H1 (cell line): ENCODE data around the gene MRPL27. TPM values are rescaled to one million over a fixed set of nuclear protein-coding genes. Genes with fewer than 3 reads are reported as not detected.

Source experiments
- GTF2F1 ChIP-seq: IDR thresholded peaks from 2 replicates; pipeline ENCODE4 v1.6.1; 2012; ENCODE audit warnings: low read depth, low read length, improper control_type of control experiment, borderline replicate concordance
- NRF1 ChIP-seq: IDR thresholded peaks from 2 replicates; pipeline ENCODE4 v1.6.1; 2011; ENCODE audit warnings: mild to moderate bottlenecking, low read depth, low read length, improper control_type of control experiment
- POU5F1 ChIP-seq: IDR thresholded peaks from 2 replicates; pipeline ENCODE4 v1.6.1; 2011; ENCODE audit warnings: low read depth, mild to moderate bottlenecking, low read length, moderate library complexity
- SAP30 ChIP-seq: fragments of 300-600 bp; sonication (generic); IDR thresholded peaks from 2 replicates; pipeline ENCODE4 v1.7.1; 2012; ENCODE audit warnings: low read length, moderate library complexity, mild to moderate bottlenecking, inconsistent platforms; ENCODE audit not compliant: insufficient read depth, insufficient replicate concordance
- YY1 ChIP-seq: IDR thresholded peaks from 2 replicates; pipeline ENCODE4 v1.6.1; 2011; ENCODE audit warnings: low read depth, mild to moderate bottlenecking, low read length
- polyA plus RNA-seq, 7 experiments: library from polyadenylated mRNA; depleted of rRNA in 3 of 7; stranded (reverse) in 5 of 7; unstranded in 2 of 7; fragments of >200 nt in 5 of 7; fragments of 200-250 nt in 2 of 7; gene quantifications; 1 replicate in 5 of 7; 2 replicates in 1 of 7; 4 replicates in 1 of 7; pipeline versions ENCODE4 v1.2.1 to v1.2.3, GENCODE V29; 2011 to 2013; ENCODE audit warnings: missing spikeins in 2 of 7, mixed read lengths in 2 of 7
- total RNA-seq: library from RNA; stranded (reverse); fragmentation: NEBNext Ultra II Directional; extraction: Animal tissue kit (Norgen Biotek cat#: 25700); gene quantifications from 2 replicates; pipeline ENCODE4 v1.2.1, GENCODE V29; 2021
- TF ChIP-seq, protein P1 (sequence below): fragments of 300-600 bp; sonication (generic); IDR thresholded peaks from 2 replicates; pipeline ENCODE4 v1.7.1; 2012; ENCODE audit warnings: low read length, moderate library complexity, mild to moderate bottlenecking, inconsistent platforms; ENCODE audit not compliant: insufficient replicate concordance
- TF ChIP-seq, protein P2 (sequence below): IDR thresholded peaks from 2 replicates; pipeline ENCODE4 v1.6.1; 2011; ENCODE audit warnings: low read depth, mild to moderate bottlenecking, low read length; ENCODE audit not compliant: insufficient read depth

The MRPL27 gene
- total and polyA plus RNA-seq, 2 of the 8 experiments (the other 6 are each of a cell fraction or from before 2014, with no cell fraction given), result 75.6 to 135 TPM

DNA sequence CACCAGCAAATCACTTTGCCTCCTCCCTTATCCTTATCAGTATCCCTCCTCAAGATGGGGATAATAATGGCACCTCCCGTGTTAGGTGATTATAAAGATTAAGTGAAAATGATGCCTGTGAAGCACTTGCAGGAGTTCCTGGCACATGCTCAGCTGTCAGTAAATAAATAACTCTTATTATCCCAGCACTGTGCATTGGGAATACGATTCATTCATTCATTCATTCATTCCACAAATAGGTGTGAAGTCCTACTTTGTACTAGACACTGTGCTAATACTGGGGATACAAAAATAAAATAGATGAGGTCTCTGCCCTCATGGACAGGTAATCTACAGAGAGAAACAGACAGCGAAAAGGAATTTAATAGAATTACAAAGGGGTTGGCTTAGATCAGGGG lies 25.1 kb downstream of the MRPL27 start (continued):
- TF ChIP-seq, protein P1, sequence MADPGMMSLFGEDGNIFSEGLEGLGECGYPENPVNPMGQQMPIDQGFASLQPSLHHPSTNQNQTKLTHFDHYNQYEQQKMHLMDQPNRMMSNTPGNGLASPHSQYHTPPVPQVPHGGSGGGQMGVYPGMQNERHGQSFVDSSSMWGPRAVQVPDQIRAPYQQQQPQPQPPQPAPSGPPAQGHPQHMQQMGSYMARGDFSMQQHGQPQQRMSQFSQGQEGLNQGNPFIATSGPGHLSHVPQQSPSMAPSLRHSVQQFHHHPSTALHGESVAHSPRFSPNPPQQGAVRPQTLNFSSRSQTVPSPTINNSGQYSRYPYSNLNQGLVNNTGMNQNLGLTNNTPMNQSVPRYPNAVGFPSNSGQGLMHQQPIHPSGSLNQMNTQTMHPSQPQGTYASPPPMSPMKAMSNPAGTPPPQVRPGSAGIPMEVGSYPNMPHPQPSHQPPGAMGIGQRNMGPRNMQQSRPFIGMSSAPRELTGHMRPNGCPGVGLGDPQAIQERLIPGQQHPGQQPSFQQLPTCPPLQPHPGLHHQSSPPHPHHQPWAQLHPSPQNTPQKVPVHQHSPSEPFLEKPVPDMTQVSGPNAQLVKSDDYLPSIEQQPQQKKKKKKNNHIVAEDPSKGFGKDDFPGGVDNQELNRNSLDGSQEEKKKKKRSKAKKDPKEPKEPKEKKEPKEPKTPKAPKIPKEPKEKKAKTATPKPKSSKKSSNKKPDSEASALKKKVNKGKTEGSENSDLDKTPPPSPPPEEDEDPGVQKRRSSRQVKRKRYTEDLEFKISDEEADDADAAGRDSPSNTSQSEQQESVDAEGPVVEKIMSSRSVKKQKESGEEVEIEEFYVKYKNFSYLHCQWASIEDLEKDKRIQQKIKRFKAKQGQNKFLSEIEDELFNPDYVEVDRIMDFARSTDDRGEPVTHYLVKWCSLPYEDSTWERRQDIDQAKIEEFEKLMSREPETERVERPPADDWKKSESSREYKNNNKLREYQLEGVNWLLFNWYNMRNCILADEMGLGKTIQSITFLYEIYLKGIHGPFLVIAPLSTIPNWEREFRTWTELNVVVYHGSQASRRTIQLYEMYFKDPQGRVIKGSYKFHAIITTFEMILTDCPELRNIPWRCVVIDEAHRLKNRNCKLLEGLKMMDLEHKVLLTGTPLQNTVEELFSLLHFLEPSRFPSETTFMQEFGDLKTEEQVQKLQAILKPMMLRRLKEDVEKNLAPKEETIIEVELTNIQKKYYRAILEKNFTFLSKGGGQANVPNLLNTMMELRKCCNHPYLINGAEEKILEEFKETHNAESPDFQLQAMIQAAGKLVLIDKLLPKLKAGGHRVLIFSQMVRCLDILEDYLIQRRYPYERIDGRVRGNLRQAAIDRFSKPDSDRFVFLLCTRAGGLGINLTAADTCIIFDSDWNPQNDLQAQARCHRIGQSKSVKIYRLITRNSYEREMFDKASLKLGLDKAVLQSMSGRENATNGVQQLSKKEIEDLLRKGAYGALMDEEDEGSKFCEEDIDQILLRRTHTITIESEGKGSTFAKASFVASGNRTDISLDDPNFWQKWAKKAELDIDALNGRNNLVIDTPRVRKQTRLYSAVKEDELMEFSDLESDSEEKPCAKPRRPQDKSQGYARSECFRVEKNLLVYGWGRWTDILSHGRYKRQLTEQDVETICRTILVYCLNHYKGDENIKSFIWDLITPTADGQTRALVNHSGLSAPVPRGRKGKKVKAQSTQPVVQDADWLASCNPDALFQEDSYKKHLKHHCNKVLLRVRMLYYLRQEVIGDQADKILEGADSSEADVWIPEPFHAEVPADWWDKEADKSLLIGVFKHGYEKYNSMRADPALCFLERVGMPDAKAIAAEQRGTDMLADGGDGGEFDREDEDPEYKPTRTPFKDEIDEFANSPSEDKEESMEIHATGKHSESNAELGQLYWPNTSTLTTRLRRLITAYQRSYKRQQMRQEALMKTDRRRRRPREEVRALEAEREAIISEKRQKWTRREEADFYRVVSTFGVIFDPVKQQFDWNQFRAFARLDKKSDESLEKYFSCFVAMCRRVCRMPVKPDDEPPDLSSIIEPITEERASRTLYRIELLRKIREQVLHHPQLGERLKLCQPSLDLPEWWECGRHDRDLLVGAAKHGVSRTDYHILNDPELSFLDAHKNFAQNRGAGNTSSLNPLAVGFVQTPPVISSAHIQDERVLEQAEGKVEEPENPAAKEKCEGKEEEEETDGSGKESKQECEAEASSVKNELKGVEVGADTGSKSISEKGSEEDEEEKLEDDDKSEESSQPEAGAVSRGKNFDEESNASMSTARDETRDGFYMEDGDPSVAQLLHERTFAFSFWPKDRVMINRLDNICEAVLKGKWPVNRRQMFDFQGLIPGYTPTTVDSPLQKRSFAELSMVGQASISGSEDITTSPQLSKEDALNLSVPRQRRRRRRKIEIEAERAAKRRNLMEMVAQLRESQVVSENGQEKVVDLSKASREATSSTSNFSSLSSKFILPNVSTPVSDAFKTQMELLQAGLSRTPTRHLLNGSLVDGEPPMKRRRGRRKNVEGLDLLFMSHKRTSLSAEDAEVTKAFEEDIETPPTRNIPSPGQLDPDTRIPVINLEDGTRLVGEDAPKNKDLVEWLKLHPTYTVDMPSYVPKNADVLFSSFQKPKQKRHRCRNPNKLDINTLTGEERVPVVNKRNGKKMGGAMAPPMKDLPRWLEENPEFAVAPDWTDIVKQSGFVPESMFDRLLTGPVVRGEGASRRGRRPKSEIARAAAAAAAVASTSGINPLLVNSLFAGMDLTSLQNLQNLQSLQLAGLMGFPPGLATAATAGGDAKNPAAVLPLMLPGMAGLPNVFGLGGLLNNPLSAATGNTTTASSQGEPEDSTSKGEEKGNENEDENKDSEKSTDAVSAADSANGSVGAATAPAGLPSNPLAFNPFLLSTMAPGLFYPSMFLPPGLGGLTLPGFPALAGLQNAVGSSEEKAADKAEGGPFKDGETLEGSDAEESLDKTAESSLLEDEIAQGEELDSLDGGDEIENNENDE, result no peak
- TF ChIP-seq NRF1 (no peak), YY1 (no peak), GTF2F1 (no peak), POU5F1 (no peak), SAP30 (no peak)
- TF ChIP-seq, protein P2, sequence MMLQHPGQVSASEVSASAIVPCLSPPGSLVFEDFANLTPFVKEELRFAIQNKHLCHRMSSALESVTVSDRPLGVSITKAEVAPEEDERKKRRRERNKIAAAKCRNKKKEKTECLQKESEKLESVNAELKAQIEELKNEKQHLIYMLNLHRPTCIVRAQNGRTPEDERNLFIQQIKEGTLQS, result no peak
